OCI-LY7 (cell line): ENCODE results near the gene P2RX5.

Source experiments
- CTCF ChIP-seq: fragments of 200-600 bp; sonication (generic); conservative IDR thresholded peaks from 2 replicates; pipeline ENCODE4 v1.5.1; 2014; ENCODE audit warnings: mild to moderate bottlenecking, antibody characterized with exemption, low read length, moderate library complexity, mixed read lengths
- EZH2phosphoT487 ChIP-seq: fragments of 200-600 bp; sonication (generic); IDR thresholded peaks from 2 replicates; pipeline ENCODE4 v1.6.1; 2018; ENCODE audit warnings: low read depth, borderline replicate concordance, mild to moderate bottlenecking, mixed run types, antibody characterized with exemption, low read length, moderate library complexity, mixed read lengths

GRCh38 chr17:3719265-3719664, 23.3 kb upstream of the P2RX5 start:
- TF ChIP-seq CTCF = no peak
- TF ChIP-seq EZH2phosphoT487 = no peak
